Activated CD4-positive, alpha-beta T cell treated with anti-CD3 and anti-CD28 coated beads, Interleukin-2, Interleukin-6, amounts not matched to agents 100 ng/mL and 50 ng/mL, durations not matched to agents 16 hours and 8 hours (primary cell): ENCODE measurements around the gene PYGL.
"Not testable (repeated sequence)": the region's sequence is repeated elsewhere in the genome, so short reads cannot be mapped to it uniquely, and the experiment has no call there.

Experiments used
- DNase-seq: peaks from one replicate; pipeline ENCODE4 v3.0.0-alpha.2; 2020

Gene PYGL

GRCh38 chr14:50954811-50955372 lies 10.6 kb upstream of the PYGL start:
- peak; percentile 22 for DNase-seq

- no peak for DNase-seq
Measured at GRCh38 chr14:50953502-50953901, 9.2 kb upstream of the PYGL start.

- no peak for DNase-seq
Measured at GRCh38 chr14:50951032-50951431, 6.7 kb upstream of the PYGL start.

GRCh38 chr14:50948205-50948604 lies 3.9 kb upstream of the PYGL start:
- no peak for DNase-seq

- no peak for DNase-seq
Measured at GRCh38 chr14:50947446-50947845, 3.2 kb upstream of the PYGL start.

GRCh38 chr14:50946234-50946935 lies 2.1 kb upstream of the PYGL start:
- DNase-seq = no peak

GRCh38 chr14:50944647-50945413 lies 547 bp upstream of the PYGL start:
- DNase-seq = no peak

- DNase-seq = no peak
Measured at GRCh38 chr14:50943261-50943942, 881 bp downstream of the PYGL start.

GRCh38 chr14:50941638-50942037 lies 2.6 kb downstream of the PYGL start:
- DNase-seq = not testable (repeated sequence)

GRCh38 chr14:50941151-50941550 lies 3.1 kb downstream of the PYGL start:
- no peak for DNase-seq

- no peak for DNase-seq
Measured at GRCh38 chr14:50937800-50938199, 6.5 kb downstream of the PYGL start.

- DNase-seq = no peak
Measured at GRCh38 chr14:50937325-50937724, 7.0 kb downstream of the PYGL start.

- no peak for DNase-seq
Measured at GRCh38 chr14:50936882-50937281, 7.4 kb downstream of the PYGL start.

GRCh38 chr14:50936016-50936340 lies 8.3 kb downstream of the PYGL start:
- no peak for DNase-seq

- DNase-seq = no peak
Measured at GRCh38 chr14:50935126-50936015, 8.9 kb downstream of the PYGL start.

GRCh38 chr14:50932592-50933495 lies 11.4 kb downstream of the PYGL start:
- no peak for DNase-seq

- DNase-seq = no peak
Measured at GRCh38 chr14:50932156-50932555, 12.1 kb downstream of the PYGL start.

GRCh38 chr14:50931559-50931958 lies 12.7 kb downstream of the PYGL start:
- DNase-seq = no peak

GRCh38 chr14:50929506-50929905 lies 14.8 kb downstream of the PYGL start:
- DNase-seq = no peak

GRCh38 chr14:50928002-50928635 lies 16.2 kb downstream of the PYGL start:
- DNase-seq = no peak

GRCh38 chr14:50926851-50927386 lies 17.4 kb downstream of the PYGL start:
- no peak for DNase-seq
